ENCODE results near the gene MTHFD1.

The MTHFD1 gene

DNA sequence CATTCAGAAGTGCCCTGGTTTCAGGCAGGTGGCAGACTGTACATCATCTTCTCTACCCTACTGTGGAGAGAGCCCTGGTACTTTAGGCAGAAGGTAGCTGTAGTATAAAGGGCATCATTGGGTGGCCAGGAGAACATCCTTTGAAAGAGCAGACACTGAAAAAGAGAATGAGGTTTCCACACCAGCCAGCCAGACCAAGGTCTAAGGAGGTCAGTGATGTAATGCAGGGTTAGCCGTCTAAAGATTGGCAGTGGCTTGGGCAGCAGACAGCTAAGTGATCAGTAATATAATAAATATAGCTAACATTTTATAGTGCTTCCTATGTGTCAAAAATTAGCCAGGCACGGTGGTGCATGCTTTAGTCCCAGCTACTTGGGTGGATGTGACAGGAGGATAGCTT lies 103.5 kb downstream of the MTHFD1 start:
- DNase-seq (ENCODE audit: low read depth, low spot score): no peak

- no peak for DNase-seq (ENCODE audit: low read depth, low spot score)
These were observed 105.3 kb downstream of the MTHFD1 start for GRCh38 chr14:64493455-64493854.

- DNase-seq (ENCODE audit: low read depth, low spot score): no peak
These were observed 107.1 kb downstream of the MTHFD1 start for GRCh38 chr14:64495252-64495651.

GRCh38 chr14:64496764-64497163 lies 108.6 kb downstream of the MTHFD1 start:
- DNase-seq (ENCODE audit: low read depth, low spot score): no peak

GRCh38 chr14:64500088-64500487 lies 111.9 kb downstream of the MTHFD1 start:
- no peak for DNase-seq (ENCODE audit: low read depth, low spot score)

GRCh38 chr14:64501411-64502171 lies 113.4 kb downstream of the MTHFD1 start:
- DNase-seq (ENCODE audit: low read depth, low spot score): peak; percentile 60

DNA sequence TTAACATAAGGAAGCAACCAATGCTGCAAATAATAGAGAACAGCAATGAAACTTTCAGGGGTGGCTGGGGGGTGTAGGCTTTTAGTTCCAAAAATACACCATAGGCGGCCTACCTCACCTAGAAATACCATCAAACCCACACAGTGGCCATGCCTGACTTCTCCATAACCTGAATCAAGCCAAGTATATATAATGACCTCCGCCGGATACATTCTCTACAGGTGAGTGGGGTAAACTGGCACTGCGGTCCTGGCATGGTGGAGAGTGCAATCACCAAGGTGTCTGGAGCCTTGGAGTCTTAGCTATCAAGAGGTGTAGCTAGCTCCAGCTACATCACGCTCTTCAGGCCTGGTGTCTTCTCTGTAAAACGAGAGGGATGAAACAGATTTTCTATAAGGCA lies 114.3 kb downstream of the MTHFD1 start:
- no peak for DNase-seq (ENCODE audit: low read depth, low spot score)

DNA sequence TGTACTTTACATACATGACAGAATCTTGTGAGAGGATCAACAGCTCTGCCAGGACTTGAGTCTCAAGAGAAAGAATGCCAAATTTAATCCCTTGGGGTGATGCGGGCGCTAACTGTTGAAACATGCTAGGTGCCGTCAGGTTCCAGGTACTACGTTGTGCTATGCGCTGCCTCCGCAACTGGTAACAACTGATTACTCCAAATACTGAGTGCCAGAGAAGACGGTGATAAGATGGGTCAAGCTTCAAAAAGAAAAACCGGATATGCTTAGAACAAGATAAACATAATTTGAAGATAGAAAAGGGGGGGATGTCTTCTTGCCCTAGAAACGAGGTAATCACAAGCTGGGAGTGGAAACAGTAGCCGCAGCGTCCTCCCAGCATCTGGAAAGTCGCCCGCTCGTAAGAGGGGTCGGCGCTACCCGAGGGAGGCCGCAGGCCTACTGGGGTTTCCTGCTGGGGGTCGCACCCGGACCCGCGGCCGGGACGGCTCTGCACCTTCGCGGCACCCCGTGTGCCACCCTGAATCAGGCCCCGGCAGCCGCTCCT lies 114.8 kb downstream of the MTHFD1 start:
- DNase-seq (ENCODE audit: low read depth, low spot score): peak; percentile 46

DNA sequence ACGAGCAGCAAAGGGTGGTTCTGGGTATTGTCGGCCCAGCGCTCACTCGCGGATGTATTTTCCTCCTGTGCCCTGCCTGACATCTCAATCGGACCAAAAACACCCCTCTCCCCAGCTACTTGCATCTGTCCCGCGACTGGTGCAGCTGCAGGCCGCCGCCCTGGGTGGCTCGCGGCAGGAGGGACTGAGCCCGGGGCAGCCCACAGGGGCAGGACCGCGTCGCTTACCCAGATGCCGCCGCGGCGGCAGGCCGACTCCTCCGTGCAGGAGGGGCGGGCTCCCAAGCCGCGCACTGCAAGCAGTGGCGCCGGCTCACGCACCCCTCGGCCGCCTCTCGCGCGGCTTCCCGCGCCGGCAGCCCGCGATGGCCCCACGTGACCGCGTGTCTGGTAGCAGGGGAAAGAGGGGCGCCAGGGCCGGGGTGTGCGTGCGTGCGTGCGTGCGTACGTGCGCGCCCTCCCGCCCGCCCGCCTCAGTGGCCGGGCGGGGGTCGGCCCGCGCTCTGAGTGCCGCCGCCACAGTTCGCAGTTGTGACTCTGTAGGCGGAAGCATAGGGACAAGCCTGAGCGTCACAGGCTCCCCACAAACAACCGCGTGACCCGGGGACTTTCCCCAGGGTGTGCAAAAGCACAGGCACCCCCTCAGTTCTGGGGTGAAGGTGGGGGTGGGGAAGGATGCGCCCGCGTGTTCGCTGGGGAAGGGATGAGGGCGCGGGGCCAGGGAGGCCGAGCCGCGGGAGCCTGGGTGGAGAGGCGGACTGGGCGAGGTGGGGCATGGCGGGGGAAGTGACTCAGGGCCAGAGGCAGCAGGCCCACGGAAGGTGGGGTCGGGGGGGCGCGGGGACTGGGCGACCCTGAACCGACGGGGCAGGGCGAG lies 115.5 kb downstream of the MTHFD1 start, which contains the start of gene ZBTB25:
Gene ZBTB25 (minus strand): TSS at position 405 of the 876 bp plus-strand sequence. CDS start 13,305 bp downstream, outside the sequence.
- peak; percentile 98 for DNase-seq (ENCODE audit: low read depth, low spot score)

- peak; percentile 92 for DNase-seq (ENCODE audit: low read depth, low spot score)
These were observed 116.2 kb downstream of the MTHFD1 start, which contains the start of gene ZBTB1 for GRCh38 chr14:64504310-64504896. Gene ZBTB1, plus strand, starts transcription at chr14:64504770. Its CDS starts 16,735 bp downstream, at chr14:64521505.

- peak; percentile 94 for DNase-seq (ENCODE audit: low read depth, low spot score)
These were observed 117.0 kb downstream of the MTHFD1 start for GRCh38 chr14:64504897-64505794.

- no peak for DNase-seq (ENCODE audit: low read depth, low spot score)
These were observed 118.6 kb downstream of the MTHFD1 start for GRCh38 chr14:64506721-64507120.

GRCh38 chr14:64507376-64508156 lies 119.4 kb downstream of the MTHFD1 start:
- peak; percentile 32 for DNase-seq (ENCODE audit: low read depth, low spot score)

DNA sequence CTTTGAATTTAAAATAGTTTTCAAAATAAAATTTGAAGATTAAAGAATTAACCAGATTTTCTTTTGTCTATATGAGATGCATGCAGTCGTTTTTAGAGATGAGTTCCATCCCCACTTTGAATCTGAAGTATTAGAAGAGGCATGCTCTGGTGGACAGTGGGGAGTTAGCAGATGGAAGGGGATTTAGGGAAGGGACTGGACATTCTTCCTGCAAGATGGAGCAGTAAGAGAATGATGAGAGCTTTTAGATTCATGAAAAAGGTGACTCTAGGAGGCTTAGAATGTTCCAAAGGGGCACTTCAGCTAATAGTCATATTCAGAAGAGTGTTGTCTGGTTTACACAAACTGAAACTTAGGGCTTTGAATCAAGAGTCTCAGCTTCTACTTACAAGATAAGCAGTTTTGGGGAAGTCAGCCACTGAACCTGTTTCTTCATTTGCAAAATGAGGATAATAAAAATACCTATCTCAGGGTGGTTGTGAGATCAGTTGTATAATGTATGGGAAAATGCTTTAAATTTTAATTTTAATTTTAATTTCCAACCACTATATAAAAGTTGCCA lies 120.1 kb downstream of the MTHFD1 start:
- no peak for DNase-seq (ENCODE audit: low read depth, low spot score)

GRCh38 chr14:64509036-64509435 lies 120.9 kb downstream of the MTHFD1 start:
- no peak for DNase-seq (ENCODE audit: low read depth, low spot score)

Measured in astrocyte of the hippocampus (primary cell).